IMR-90 (cell line): ENCODE data around the gene CWF19L2. TPM values are rescaled to one million over a fixed set of nuclear protein-coding genes. Genes with fewer than 3 reads are reported as not detected.
"Not testable (repeated sequence)": the region's sequence is repeated elsewhere in the genome, so short reads cannot be mapped to it uniquely, and the experiment has no call there.

ENCODE experiments used
- ATAC-seq: fragments of 200-7000 bp; cut with Tn5 transposase; 2 replicates; pipeline ENCODE4 v1.9.1; 2020; ENCODE audit warnings: low read depth, mild to moderate bottlenecking, moderate library complexity
- BruUV-seq: library from RNA; stranded (reverse); fragments of 400-500 nt; replicated peaks from 2 replicates; lab custom pipeline; 2021; lab: Mats Ljungman, UMichigan
- CTCF ChIA-PET: fragments of 300-600 bp; formaldehyde crosslinking; extraction: SDS; loops from one replicate; lab custom pipeline; 2021; ENCODE audit warnings: antibody characterized with exemption; lab: Yijun Ruan, JAX
- POLR2A ChIA-PET: fragments of 300-600 bp; sonication (Branson Sonifier 250); formaldehyde crosslinking; loops from one replicate; lab custom pipeline; 2022; ENCODE audit warnings: antibody characterized with exemption; ENCODE audit not compliant: unreplicated experiment; lab: Charles Lee
- DNase-seq: peaks from one replicate; pipeline ENCODE4 v3.0.0; 2013
- H2AFZ ChIP-seq: replicated peaks from 2 replicates; pipeline ENCODE3; 2013; ENCODE audit warnings: low read length, mild to moderate bottlenecking; ENCODE audit not compliant: poor library complexity
- H2AK5ac ChIP-seq: 2 replicates; pipeline ENCODE4 v1.6.1; 2013; ENCODE audit warnings: low read depth, low read length, inconsistent platforms
- H2AK9ac ChIP-seq: replicated peaks from 2 replicates; pipeline ENCODE3; 2013; ENCODE audit warnings: mild to moderate bottlenecking, low read depth, low read length, moderate library complexity; ENCODE audit not compliant: poor library complexity
- H2BK120ac ChIP-seq: 2 replicates; pipeline ENCODE4 v1.6.1; 2013; ENCODE audit warnings: low read depth, low read length, inconsistent platforms
- H2BK15ac ChIP-seq: 3 replicates; pipeline ENCODE4 v1.6.1; 2013; ENCODE audit warnings: low read depth, low read length, inconsistent platforms
- H2BK20ac ChIP-seq: 2 replicates; pipeline ENCODE4 v1.6.1; 2013; ENCODE audit warnings: low read depth, mild to moderate bottlenecking, inconsistent platforms, low read length, moderate library complexity
- H2BK5ac ChIP-seq: 2 replicates; pipeline ENCODE4 v1.6.1; 2013; ENCODE audit warnings: mild to moderate bottlenecking, low read depth, low read length, inconsistent platforms; ENCODE audit not compliant: poor library complexity, severe bottlenecking
- H3K14ac ChIP-seq: replicated peaks from 2 replicates; pipeline ENCODE4 v1.6.1; 2013; ENCODE audit warnings: low read depth, low read length, inconsistent platforms
- H3K18ac ChIP-seq: 2 replicates; pipeline ENCODE4 v1.6.1; 2013; ENCODE audit warnings: low read depth, low read length, control low read depth
- H3K23ac ChIP-seq: 2 replicates; pipeline ENCODE4 v1.6.1; 2013; ENCODE audit warnings: low read depth, low read length, inconsistent platforms
- H3K27ac ChIP-seq: 2 replicates; pipeline ENCODE4 v1.5.1; 2013; ENCODE audit warnings: mild to moderate bottlenecking, control low read depth, low read length; ENCODE audit not compliant: insufficient read depth
- H3K27me3 ChIP-seq: 2 replicates; pipeline ENCODE4 v1.6.1; 2013; ENCODE audit warnings: low read length; ENCODE audit not compliant: control insufficient read depth, insufficient read depth
- H3K36me3 ChIP-seq: 2 replicates; pipeline ENCODE4 v1.6.1; 2013; ENCODE audit warnings: low read length, mixed read lengths; ENCODE audit not compliant: control insufficient read depth, insufficient read depth
- H3K4ac ChIP-seq: 2 replicates; pipeline ENCODE4 v1.6.1; 2013; ENCODE audit warnings: low read depth, low read length, inconsistent platforms
- H3K4me1 ChIP-seq: 2 replicates; pipeline ENCODE4 v1.6.1; 2013; ENCODE audit warnings: low read length, mixed read lengths; ENCODE audit not compliant: control insufficient read depth, insufficient read depth
- H3K4me2 ChIP-seq: 2 replicates; pipeline ENCODE4 v1.6.1; 2013; ENCODE audit warnings: low read depth, mild to moderate bottlenecking, control low read depth, low read length, moderate library complexity
- H3K4me3 ChIP-seq: 2 replicates; pipeline ENCODE4 v1.5.1; 2013; ENCODE audit warnings: low read depth, mild to moderate bottlenecking, control low read depth, low read length, moderate library complexity; ENCODE audit not compliant: insufficient read depth
- H3K56ac ChIP-seq: 2 replicates; pipeline ENCODE4 v1.6.1; 2013; ENCODE audit warnings: low read length, inconsistent platforms; ENCODE audit not compliant: insufficient read depth; ENCODE audit errors: extremely low read depth
- H3K79me1 ChIP-seq, 2 experiments: 2 replicates each; pipeline ENCODE4 v1.6.1; 2013; ENCODE audit warnings: low read length in 2 of 2, inconsistent platforms in 1 of 2, low read depth in 1 of 2
- H3K9ac ChIP-seq: 2 replicates; pipeline ENCODE4 v1.6.1; 2013; ENCODE audit warnings: low read depth, low read length, control low read depth
- H3K9me1 ChIP-seq: 2 replicates; pipeline ENCODE4 v1.6.1; 2013; ENCODE audit warnings: low read length, inconsistent platforms; ENCODE audit not compliant: insufficient read depth
- H3K9me3 ChIP-seq: 2 replicates; pipeline ENCODE4 v1.6.1; 2013; ENCODE audit warnings: low read length; ENCODE audit not compliant: control insufficient read depth, insufficient read depth
- H4K20me1 ChIP-seq: 2 replicates; pipeline ENCODE4 v1.6.1; 2013; ENCODE audit warnings: low read length, inconsistent platforms; ENCODE audit not compliant: insufficient read depth
- H4K5ac ChIP-seq: 2 replicates; pipeline ENCODE4 v1.6.1; 2013; ENCODE audit warnings: mild to moderate bottlenecking, low read depth, low read length, control low read depth
- H4K8ac ChIP-seq, 2 experiments: 2 replicates each; pipeline ENCODE4 v1.6.1; 2013; ENCODE audit warnings: low read depth in 2 of 2, low read length in 2 of 2, control low read depth in 1 of 2, inconsistent platforms in 1 of 2
- H4K91ac ChIP-seq: 2 replicates; pipeline ENCODE4 v1.6.1; 2013; ENCODE audit warnings: low read depth, low read length, inconsistent platforms; ENCODE audit not compliant: insufficient read depth
- CEBPB ChIP-seq: IDR thresholded peaks from 2 replicates; pipeline ENCODE4 v1.6.1; 2012; ENCODE audit warnings: low read depth, low read length, improper control_type of control experiment
- CTCF ChIP-seq: conservative IDR thresholded peaks from 2 replicates; pipeline ENCODE4 v1.5.1; 2012; ENCODE audit warnings: mild to moderate bottlenecking, low read depth, low read length, improper control_type of control experiment
- FOS ChIP-seq: fragments of 150-350 bp; IDR thresholded peaks from 2 replicates; pipeline ENCODE4 v1.6.1; 2016; ENCODE audit warnings: low read depth, low read length
- MAZ ChIP-seq: IDR thresholded peaks from 2 replicates; pipeline ENCODE4 v1.6.1; 2012; ENCODE audit warnings: low read depth, mild to moderate bottlenecking, low read length, improper control_type of control experiment, moderate library complexity, borderline replicate concordance
- NFE2L2 ChIP-seq: fragments of 150-350 bp; IDR thresholded peaks from 2 replicates; pipeline ENCODE4 v1.6.1; 2016; ENCODE audit warnings: low read depth, mild to moderate bottlenecking, low read length
- RCOR1 ChIP-seq: IDR thresholded peaks from 2 replicates; pipeline ENCODE4 v1.6.1; 2012; ENCODE audit warnings: mild to moderate bottlenecking, low read length, improper control_type of control experiment; ENCODE audit not compliant: insufficient replicate concordance
- RFX5 ChIP-seq: IDR thresholded peaks from 2 replicates; pipeline ENCODE4 v1.8.0; 2012; ENCODE audit warnings: low read depth, mild to moderate bottlenecking, low read length, moderate library complexity
- WGBS, 2 experiments: methylation state at CpG; one replicate each; pipeline versions ENCODE4 v1.1.5 to v1.1.7; 2013; ENCODE audit warnings: missing lambda C conversion rate in 2 of 2; ENCODE audit not compliant: insufficient read length in 1 of 2; ENCODE audit errors: extremely low coverage in 2 of 2; 5-methylcytosine and 5-hydroxymethylcytosine counted together
- dilution Hi-C: fragments of 300-500 bp; cut with HindIII; formaldehyde crosslinking; loops from one replicate; pipeline ENCODE4 v1.14.3; 2018; ENCODE audit warnings: low sequenced_read_pairs; ENCODE audit not compliant: unreplicated experiment
- in situ Hi-C: fragments of 300-500 bp; cut with MboI; formaldehyde crosslinking; loops from 3 replicates; pipeline ENCODE4 v1.14.3; 2019; ENCODE audit warnings: low sequenced_read_pairs, inconsistent platforms, mixed read lengths
- intact Hi-C: fragments of 100-400 bp; cut with micrococcal nuclease; formaldehyde crosslinking; loops from 2 replicates; pipeline ENCODE4 v1.10.0; 2022
- polyA plus RNA-seq, 3 experiments: library from polyadenylated mRNA; depleted of rRNA; stranded (reverse); fragments of >200 nt; gene quantifications; 2 replicates each; pipeline ENCODE4 v1.2.3, GENCODE V29; 2012; ENCODE audit warnings: low replicate concordance in 1 of 3
- total RNA-seq: library from RNA; depleted of rRNA; stranded (reverse); fragments of >200 nt; gene quantifications from 2 replicates; pipeline ENCODE4 v1.2.3, GENCODE V29; 2012

Gene CWF19L2
- total and polyA plus RNA-seq, 2 of the 4 experiments (the other 2 are of a cell fraction): 1.7 to 3.8 TPM

GRCh38 chr11:107467696-107468095, 10.1 kb upstream of the CWF19L2 start:
- Histone ChIP-seq H3K4ac (no peak overlapping the region), H3K9me1 (no peaks in the 10 kb centered on the region), H2BK20ac (no peak overlapping the region), H4K20me1 (no peaks in the 10 kb centered on the region), H3K4me3 (no peak overlapping the region), H3K27ac (no peak overlapping the region), H3K36me3 (no peaks in the 10 kb centered on the region), H3K4me1 (no peaks in the 10 kb centered on the region), H2BK5ac (no peak overlapping the region), H4K5ac (no peak overlapping the region), H2BK15ac (no peak overlapping the region), H2AK5ac (no peak overlapping the region), H4K91ac (no peak overlapping the region), H4K8ac (no peak overlapping the region), H3K14ac (no peak overlapping the region), H2AK9ac (no peak overlapping the region), H3K23ac (no peak overlapping the region), H3K9ac (no peak overlapping the region), H3K18ac (no peak overlapping the region), H3K4me2 (no peak overlapping the region), H2BK120ac (no peak overlapping the region), H3K79me1 (no peaks in the 10 kb centered on the region), H3K27me3 (peaks cover 3% of the 10 kb centered on the region; the same call in 1 of the 2 replicates), H3K56ac (no peak overlapping the region), H2AFZ (no peak overlapping the region), H3K9me3 (no peaks in the 10 kb centered on the region)
- dilution Hi-C loops: no loop called here
- in situ Hi-C loops: no loop called here
- no CpG with 5 or more reads among the region's 1 CpG for WGBS, 2 experiments
- no peak for TF ChIP-seq MAZ
- TF ChIP-seq NFE2L2: no peak
- no peak for TF ChIP-seq RCOR1
- TF ChIP-seq CTCF: no peak
- TF ChIP-seq FOS: no peak
- no peak for TF ChIP-seq RFX5
- no peak for TF ChIP-seq CEBPB
- BruUV-seq: no TSS peak
- POLR2A ChIA-PET: no interaction called here
- CTCF ChIA-PET: no interaction called here
- DNase-seq (no peak), ATAC-seq (no peak)
- intact Hi-C loops: no loop called here

GRCh38 chr11:107466275-107466866, 8.7 kb upstream of the CWF19L2 start:
- H4K5ac ChIP-seq, in situ Hi-C loops, H3K56ac ChIP-seq, POLR2A ChIA-PET, H3K23ac ChIP-seq, H3K79me1 ChIP-seq, H2BK15ac ChIP-seq, H2AFZ ChIP-seq, H4K8ac ChIP-seq, H2AK9ac ChIP-seq, intact Hi-C loops, H3K27me3 ChIP-seq, H3K9ac ChIP-seq, dilution Hi-C loops, H3K18ac ChIP-seq, H4K91ac ChIP-seq, H2AK5ac ChIP-seq, H2BK5ac ChIP-seq, BruUV-seq, H3K36me3 ChIP-seq, H3K4me1 ChIP-seq, H3K9me1 ChIP-seq, H3K4me3 ChIP-seq, H3K4ac ChIP-seq, H2BK120ac ChIP-seq, DNase-seq, H3K14ac ChIP-seq, H3K9me3 ChIP-seq, CTCF ChIA-PET, H3K27ac ChIP-seq, H2BK20ac ChIP-seq, H3K4me2 ChIP-seq, H4K20me1 ChIP-seq, ATAC-seq: not testable (repeated sequence)
- no CpG with 5 or more reads among the region's 10 CpGs for WGBS, 2 experiments
